ENCODE results near the gene LHX4.

Gene LHX4

GRCh38 chr1:180275726-180276125 is 45.7 kb downstream of the LHX4 start:
- DNase-seq: no peak

- DNase-seq: no peak
Observed at GRCh38 chr1:180277476-180278193, 47.6 kb downstream of the LHX4 start.

GRCh38 chr1:180278194-180278515 is 48.1 kb downstream of the LHX4 start:
- no peak for DNase-seq

GRCh38 chr1:180278596-180279395 is 48.7 kb downstream of the LHX4 start:
- peak; percentile 6 for DNase-seq

- no peak for DNase-seq
Observed at GRCh38 chr1:180279651-180280050, 49.6 kb downstream of the LHX4 start.

- DNase-seq: no peak
Observed at GRCh38 chr1:180280617-180281016, 50.6 kb downstream of the LHX4 start.

GRCh38 chr1:180281490-180281889 is 51.4 kb downstream of the LHX4 start:
- no peak for DNase-seq

GRCh38 chr1:180282401-180283044 is 52.5 kb downstream of the LHX4 start:
- no peak for DNase-seq

- DNase-seq: no peak
Observed at GRCh38 chr1:180283098-180283497, 53.0 kb downstream of the LHX4 start.

- DNase-seq: no peak
Observed at GRCh38 chr1:180286417-180286816, 56.4 kb downstream of the LHX4 start.

- no peak for DNase-seq
Observed at GRCh38 chr1:180287988-180288705, 58.1 kb downstream of the LHX4 start.

- DNase-seq: no peak
Observed at GRCh38 chr1:180288940-180289339, 58.9 kb downstream of the LHX4 start.

- DNase-seq: no peak
Observed at GRCh38 chr1:180290265-180291001, 60.4 kb downstream of the LHX4 start.

GRCh38 chr1:180291004-180291403 is 60.9 kb downstream of the LHX4 start:
- DNase-seq: no peak

- DNase-seq: no peak
Observed at GRCh38 chr1:180294711-180295110, 64.6 kb downstream of the LHX4 start.

- no peak for DNase-seq
Observed at GRCh38 chr1:180295999-180296398, 65.9 kb downstream of the LHX4 start.

- no peak for DNase-seq
Observed at GRCh38 chr1:180299479-180300221, 69.6 kb downstream of the LHX4 start.

GRCh38 chr1:180301135-180301742 is 71.2 kb downstream of the LHX4 start:
- DNase-seq: no peak

GRCh38 chr1:180309338-180309737 is 79.3 kb downstream of the LHX4 start:
- DNase-seq: no peak

- no peak for DNase-seq
Observed at GRCh38 chr1:180310095-180310494, 80.0 kb downstream of the LHX4 start.

GRCh38 chr1:180311011-180311730 is 81.1 kb downstream of the LHX4 start:
- no peak for DNase-seq
